Glutamatergic neuron (in vitro differentiated cells): ENCODE results near the gene EPHB2. TPM values are rescaled to one million over a fixed set of nuclear protein-coding genes. Genes with fewer than 3 reads are reported as not detected.

ENCODE experiments used
- DNase-seq: peaks from one replicate; pipeline ENCODE4 v3.0.0; 2022
- H3K27ac Mint-ChIP-seq: one replicate; pipeline ENCODE4 v1.8.0; 2020; ENCODE audit warnings: mild to moderate bottlenecking, mixed read lengths, inconsistent platforms; ENCODE audit not compliant: unreplicated experiment
- H3K27me3 Mint-ChIP-seq: one replicate; pipeline ENCODE4 v1.8.0; 2020; ENCODE audit warnings: mild to moderate bottlenecking, moderate library complexity, mixed read lengths, inconsistent platforms; ENCODE audit not compliant: unreplicated experiment
- H3K36me3 Mint-ChIP-seq: one replicate; pipeline ENCODE4 v1.8.0; 2020; ENCODE audit warnings: mild to moderate bottlenecking, mixed read lengths, inconsistent platforms; ENCODE audit not compliant: unreplicated experiment
- H3K4me1 Mint-ChIP-seq: one replicate; pipeline ENCODE4 v1.8.0; 2020; ENCODE audit warnings: mild to moderate bottlenecking, low read depth, mixed read lengths, inconsistent platforms; ENCODE audit not compliant: unreplicated experiment
- H3K4me3 Mint-ChIP-seq: one replicate; pipeline ENCODE4 v1.8.0; 2020; ENCODE audit warnings: mild to moderate bottlenecking, mixed read lengths, inconsistent platforms; ENCODE audit not compliant: unreplicated experiment
- H3K9me3 Mint-ChIP-seq: one replicate; pipeline ENCODE4 v1.8.0; 2020; ENCODE audit warnings: mild to moderate bottlenecking, moderate library complexity, mixed read lengths, inconsistent platforms; ENCODE audit not compliant: unreplicated experiment
- CTCF ChIP-seq: fragments of 200-600 bp; sonication (generic); IDR thresholded peaks from one replicate; pipeline ENCODE4 v1.5.0; 2021; ENCODE audit not compliant: partially characterized antibody, unreplicated experiment
- total RNA-seq: library from RNA; stranded (reverse); fragmentation: NEBNext Ultra II Directional; extraction: Animal tissue kit (Norgen Biotek cat#: 25700); gene quantifications from one replicate; pipeline ENCODE4 v1.2.1, GENCODE V29; 2021; ENCODE audit not compliant: unreplicated experiment

EPHB2 gene
- total RNA-seq, 1 donor from 2014 or later, result 93.0 TPM

- no peak for TF ChIP-seq CTCF
- H3K27me3 Mint-ChIP-seq, result peaks cover 5% of the 10 kb centered on the region
- H3K27ac Mint-ChIP-seq, result no peak overlapping the region
- H3K36me3 Mint-ChIP-seq, result peaks cover 6% of the 10 kb centered on the region
- DNase-seq, result no peak
- H3K4me3 Mint-ChIP-seq, result no peak overlapping the region
- H3K9me3 Mint-ChIP-seq, result peaks cover 3% of the 10 kb centered on the region
- H3K4me1 Mint-ChIP-seq, result no peaks in the 10 kb centered on the region
Observed at GRCh38 chr1:22884806-22885530, 174.3 kb downstream of the EPHB2 start.

- DNase-seq, result no peak
- TF ChIP-seq CTCF, result no peak
- H3K4me3 Mint-ChIP-seq, result no peak overlapping the region
- no peaks in the 10 kb centered on the region for H3K4me1 Mint-ChIP-seq
- peaks cover 6% of the 10 kb centered on the region for H3K36me3 Mint-ChIP-seq
- H3K27me3 Mint-ChIP-seq, result peaks cover 8% of the 10 kb centered on the region
- no peak overlapping the region for H3K27ac Mint-ChIP-seq
- peaks cover 3% of the 10 kb centered on the region for H3K9me3 Mint-ChIP-seq
Observed at GRCh38 chr1:22886211-22886610, 175.6 kb downstream of the EPHB2 start.

- Mint-ChIP-seq H3K9me3 (peaks cover 3% of the 10 kb centered on the region), H3K27ac (no peak overlapping the region), H3K27me3 (peaks cover 6% of the 10 kb centered on the region), H3K36me3 (peaks cover 6% of the 10 kb centered on the region), H3K4me3 (no peak overlapping the region), H3K4me1 (no peaks in the 10 kb centered on the region)
- no peak for TF ChIP-seq CTCF
- DNase-seq, result no peak
Observed at GRCh38 chr1:22887491-22887890, 176.9 kb downstream of the EPHB2 start.

DNA sequence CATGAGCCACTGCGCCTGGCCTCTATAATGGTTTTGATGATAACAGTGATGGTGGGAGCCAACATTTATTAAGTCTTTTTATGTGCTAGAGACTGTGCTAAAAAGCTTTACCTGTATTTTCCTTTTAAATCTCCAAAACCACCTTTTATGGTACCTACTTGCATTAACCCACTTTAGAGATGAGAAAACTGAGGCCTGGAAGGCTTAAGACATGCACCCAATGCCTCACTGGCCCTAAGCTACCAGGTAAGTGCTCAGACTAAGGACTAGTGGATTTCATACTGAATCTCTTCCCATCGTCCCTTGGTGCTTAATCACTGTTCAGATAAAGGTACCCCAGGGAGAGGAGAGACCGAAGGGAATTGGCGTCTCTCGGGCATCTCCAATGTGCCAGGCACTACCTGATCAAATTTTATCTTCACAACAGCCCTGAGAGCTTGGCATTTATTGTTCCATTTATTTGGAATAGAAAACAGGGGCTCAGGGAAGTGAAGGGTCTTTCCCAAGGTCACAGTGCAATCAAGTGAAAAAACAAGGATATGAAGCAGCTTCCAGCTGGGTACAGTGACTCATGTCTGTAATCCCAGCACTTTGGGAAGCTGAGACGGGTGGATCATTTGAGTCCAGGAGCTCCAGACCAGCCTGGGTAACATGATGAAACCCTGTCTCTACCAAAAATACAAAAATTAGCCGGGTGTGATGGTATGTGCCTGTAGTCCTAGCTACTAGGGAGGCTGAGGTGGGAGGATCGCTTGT, 177.9 kb downstream of the EPHB2 start:
- TF ChIP-seq CTCF, result no peak
- Mint-ChIP-seq H3K4me1 (no peaks in the 10 kb centered on the region), H3K27me3 (peaks cover 6% of the 10 kb centered on the region), H3K27ac (no peak overlapping the region), H3K9me3 (peaks cover 6% of the 10 kb centered on the region), H3K36me3 (peaks cover 6% of the 10 kb centered on the region), H3K4me3 (no peak overlapping the region)
- DNase-seq, result no peak
